ENCODE data around the gene TMEM217. TPM values are rescaled to one million over a fixed set of nuclear protein-coding genes. Genes with fewer than 3 reads are reported as not detected.

The TMEM217 gene
- total RNA-seq, 2 donors from 2014 or later: 0.95 to 1.6 TPM

GRCh38 chr6:37282371-37282770 is 24.4 kb upstream of the TMEM217 start:
- WGBS, 2 experiments (ENCODE audit: insufficient coverage in 1 of 2, insufficient read length in 1 of 2): 95% methylated on average over 2 of the region's 2 CpGs; no CpG with 5 or more reads in 1 of the 2 experiments
- no peak overlapping the region for H3K9ac ChIP-seq (ENCODE audit: extremely low read depth, low read length, poor library complexity, severe bottlenecking)
- H3K4me3 Mint-ChIP-seq: no peak overlapping the region
- no peak for DNase-seq
- H3K9me3 Mint-ChIP-seq: no peaks in the 10 kb centered on the region
- no peak overlapping the region for H3K27ac ChIP-seq (ENCODE audit: low read depth, low read length)
- H3K27me3 Mint-ChIP-seq (ENCODE audit: insufficient read depth): no peaks in the 10 kb centered on the region
- H3K36me3 Mint-ChIP-seq (ENCODE audit: low read depth): peaks cover 59% of the 10 kb centered on the region
- H3K27me3 ChIP-seq (ENCODE audit: control insufficient read depth, insufficient read depth, low read length, poor library complexity, severe bottlenecking): no peaks in the 10 kb centered on the region
- peaks cover 56% of the 10 kb centered on the region for H3K36me3 ChIP-seq (ENCODE audit: control insufficient read depth, insufficient read depth, low read length)
- H3K9me3 ChIP-seq (ENCODE audit: control insufficient read depth, low read length): no peaks in the 10 kb centered on the region
- H3K4me1 ChIP-seq (ENCODE audit: control insufficient read depth, insufficient read depth, low read length): no peaks in the 10 kb centered on the region
- H3K4me3 ChIP-seq (ENCODE audit: low read length): no peak overlapping the region
- TF ChIP-seq CTCF (conservative IDR thresholded peaks at IDR 0.05): no peak
- H3K27ac Mint-ChIP-seq: no peak overlapping the region
- H3K4me1 Mint-ChIP-seq: no peaks in the 10 kb centered on the region

GRCh38 chr6:37280162-37280887 is 22.4 kb upstream of the TMEM217 start:
- H3K27me3 Mint-ChIP-seq (ENCODE audit: insufficient read depth): no peaks in the 10 kb centered on the region
- Histone ChIP-seq H3K4me1 (ENCODE audit: control insufficient read depth, insufficient read depth, low read length) (no peaks in the 10 kb centered on the region), H3K36me3 (ENCODE audit: control insufficient read depth, insufficient read depth, low read length) (peaks cover 39% of the 10 kb centered on the region), H3K27me3 (ENCODE audit: control insufficient read depth, insufficient read depth, low read length, poor library complexity, severe bottlenecking) (no peaks in the 10 kb centered on the region), H3K9me3 (ENCODE audit: control insufficient read depth, low read length) (no peaks in the 10 kb centered on the region), H3K4me3 (ENCODE audit: low read length) (no peak overlapping the region), H3K9ac (ENCODE audit: extremely low read depth, low read length, poor library complexity, severe bottlenecking) (no peak overlapping the region), H3K27ac (ENCODE audit: low read depth, low read length) (no peak overlapping the region)
- DNase-seq: no peak
- no peaks in the 10 kb centered on the region for H3K9me3 Mint-ChIP-seq
- H3K36me3 Mint-ChIP-seq (ENCODE audit: low read depth): peaks cover 44% of the 10 kb centered on the region
- no peaks in the 10 kb centered on the region for H3K4me1 Mint-ChIP-seq
- WGBS, 2 experiments (ENCODE audit: insufficient coverage in 1 of 2, insufficient read length in 1 of 2): 91 to 93% methylated on average over 6 to 8 of the region's 8 CpGs
- no peak for TF ChIP-seq CTCF (conservative IDR thresholded peaks at IDR 0.05)
- H3K27ac Mint-ChIP-seq: no peak overlapping the region
- no peak overlapping the region for H3K4me3 Mint-ChIP-seq

GRCh38 chr6:37279366-37280134 is 21.6 kb upstream of the TMEM217 start:
- Mint-ChIP-seq H3K4me1 (no peaks in the 10 kb centered on the region), H3K27ac (no peak overlapping the region), H3K36me3 (ENCODE audit: low read depth) (peaks cover 39% of the 10 kb centered on the region), H3K4me3 (no peak overlapping the region), H3K27me3 (ENCODE audit: insufficient read depth) (no peaks in the 10 kb centered on the region), H3K9me3 (no peaks in the 10 kb centered on the region)
- no peak overlapping the region for H3K9ac ChIP-seq (ENCODE audit: extremely low read depth, low read length, poor library complexity, severe bottlenecking)
- H3K36me3 ChIP-seq (ENCODE audit: control insufficient read depth, insufficient read depth, low read length): peaks cover 34% of the 10 kb centered on the region
- no peak for DNase-seq
- no peak for TF ChIP-seq CTCF (conservative IDR thresholded peaks at IDR 0.05)
- H3K4me3 ChIP-seq (ENCODE audit: low read length): no peak overlapping the region
- WGBS, 2 experiments (ENCODE audit: insufficient coverage in 1 of 2, insufficient read length in 1 of 2): 94 to 95% methylated on average over 9 of the region's 9 CpGs
- H3K4me1 ChIP-seq (ENCODE audit: control insufficient read depth, insufficient read depth, low read length): no peaks in the 10 kb centered on the region
- no peaks in the 10 kb centered on the region for H3K27me3 ChIP-seq (ENCODE audit: control insufficient read depth, insufficient read depth, low read length, poor library complexity, severe bottlenecking)
- H3K27ac ChIP-seq (ENCODE audit: low read depth, low read length): no peak overlapping the region
- no peaks in the 10 kb centered on the region for H3K9me3 ChIP-seq (ENCODE audit: control insufficient read depth, low read length)
